Neural crest cell (in vitro differentiated cells): ENCODE data around the gene UCP1. TPM values are rescaled to one million over a fixed set of nuclear protein-coding genes. Genes with fewer than 3 reads are reported as not detected.

Experiments used
- DNase-seq: peaks from one replicate; pipeline ENCODE4 v3.0.0; 2021; ENCODE audit warnings: low read depth, mixed read lengths, low spot score
- H3K27ac Mint-ChIP-seq: one replicate; pipeline ENCODE4 v1.8.0; 2021; ENCODE audit warnings: mild to moderate bottlenecking, mixed read lengths; ENCODE audit not compliant: unreplicated experiment
- H3K27me3 Mint-ChIP-seq: 2 replicates; pipeline ENCODE4 v1.8.0; 2021; ENCODE audit warnings: low read depth, mild to moderate bottlenecking, mixed read lengths
- H3K36me3 Mint-ChIP-seq: 2 replicates; pipeline ENCODE4 v1.8.0; 2021; ENCODE audit warnings: low read depth, mild to moderate bottlenecking, mixed read lengths
- H3K4me1 Mint-ChIP-seq: 2 replicates; pipeline ENCODE4 v1.8.0; 2021; ENCODE audit warnings: mixed read lengths
- H3K4me3 Mint-ChIP-seq: one replicate; pipeline ENCODE4 v1.8.0; 2021; ENCODE audit warnings: mild to moderate bottlenecking, mixed read lengths
- H3K9me3 Mint-ChIP-seq: 2 replicates; pipeline ENCODE4 v1.8.0; 2021; ENCODE audit warnings: mixed read lengths
- total RNA-seq: library from RNA; stranded (reverse); gene quantifications from 2 replicates; pipeline ENCODE4 v1.2.1, GENCODE V29; 2021
- TF ChIP-seq, protein P1 (sequence below): fragments of 200-600 bp; sonication (generic); conservative IDR thresholded peaks from 2 replicates; pipeline ENCODE4 v1.5.0; 2021; ENCODE audit warnings: antibody characterized with exemption, mild to moderate bottlenecking

UCP1 gene
- total RNA-seq, 1 donor from 2014 or later, result not detected

DNA sequence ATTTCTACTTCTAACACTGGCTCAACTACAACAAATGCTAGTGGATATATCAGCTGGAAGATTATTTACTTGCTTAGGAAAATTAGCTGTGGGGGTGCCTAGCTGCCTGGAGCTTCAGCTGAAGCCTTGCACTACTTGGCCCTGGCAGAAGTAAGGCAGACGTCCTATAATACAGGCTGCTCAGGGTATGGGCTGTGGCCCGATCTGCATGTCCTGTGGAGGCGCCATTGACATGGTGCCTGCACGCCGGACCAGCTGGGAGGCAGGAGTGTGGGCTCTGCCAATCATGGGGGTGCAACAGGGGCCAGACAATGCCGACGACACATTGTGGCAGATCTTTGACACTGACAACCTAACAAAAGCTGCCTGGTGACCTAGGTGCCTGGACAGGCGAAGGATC, 31.6 kb upstream of the UCP1 start:
- no peak overlapping the region for H3K27ac Mint-ChIP-seq
- H3K36me3 Mint-ChIP-seq, result no peaks in the 10 kb centered on the region
- H3K27me3 Mint-ChIP-seq, result no peaks in the 10 kb centered on the region
- no peak overlapping the region for H3K4me3 Mint-ChIP-seq
- H3K4me1 Mint-ChIP-seq, result peaks cover 18% of the 10 kb centered on the region
- no peak for DNase-seq
- TF ChIP-seq, protein P1, sequence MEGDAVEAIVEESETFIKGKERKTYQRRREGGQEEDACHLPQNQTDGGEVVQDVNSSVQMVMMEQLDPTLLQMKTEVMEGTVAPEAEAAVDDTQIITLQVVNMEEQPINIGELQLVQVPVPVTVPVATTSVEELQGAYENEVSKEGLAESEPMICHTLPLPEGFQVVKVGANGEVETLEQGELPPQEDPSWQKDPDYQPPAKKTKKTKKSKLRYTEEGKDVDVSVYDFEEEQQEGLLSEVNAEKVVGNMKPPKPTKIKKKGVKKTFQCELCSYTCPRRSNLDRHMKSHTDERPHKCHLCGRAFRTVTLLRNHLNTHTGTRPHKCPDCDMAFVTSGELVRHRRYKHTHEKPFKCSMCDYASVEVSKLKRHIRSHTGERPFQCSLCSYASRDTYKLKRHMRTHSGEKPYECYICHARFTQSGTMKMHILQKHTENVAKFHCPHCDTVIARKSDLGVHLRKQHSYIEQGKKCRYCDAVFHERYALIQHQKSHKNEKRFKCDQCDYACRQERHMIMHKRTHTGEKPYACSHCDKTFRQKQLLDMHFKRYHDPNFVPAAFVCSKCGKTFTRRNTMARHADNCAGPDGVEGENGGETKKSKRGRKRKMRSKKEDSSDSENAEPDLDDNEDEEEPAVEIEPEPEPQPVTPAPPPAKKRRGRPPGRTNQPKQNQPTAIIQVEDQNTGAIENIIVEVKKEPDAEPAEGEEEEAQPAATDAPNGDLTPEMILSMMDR, result no peak
- H3K9me3 Mint-ChIP-seq, result no peaks in the 10 kb centered on the region

GRCh38 chr4:140595065-140595464, 26.3 kb upstream of the UCP1 start:
- TF ChIP-seq, protein P1, result no peak
- DNase-seq, result no peak
- Mint-ChIP-seq H3K36me3 (peaks cover 3% of the 10 kb centered on the region), H3K27me3 (no peaks in the 10 kb centered on the region), H3K4me1 (no peaks in the 10 kb centered on the region), H3K4me3 (no peak overlapping the region), H3K9me3 (peaks cover 9% of the 10 kb centered on the region), H3K27ac (no peak overlapping the region)

DNA sequence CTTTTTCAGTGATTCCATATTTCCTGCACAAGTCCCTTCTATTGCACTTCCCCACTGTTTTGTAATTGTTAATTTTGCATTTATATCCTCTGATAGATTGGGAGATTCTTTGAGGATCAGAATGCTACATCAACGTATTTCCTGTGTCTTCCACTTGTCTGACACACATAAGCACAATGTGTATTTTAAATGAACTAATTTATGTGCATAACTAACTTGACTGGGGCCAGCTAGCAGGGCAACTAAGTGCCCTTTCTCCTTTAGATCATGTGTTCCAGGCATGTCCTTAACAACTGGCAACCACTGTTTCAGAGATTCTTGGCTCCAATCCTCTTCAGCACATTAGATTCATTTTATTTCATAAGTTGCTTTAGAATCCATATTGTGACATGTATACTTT, 15.7 kb upstream of the UCP1 start:
- Mint-ChIP-seq H3K4me1 (peaks cover 7% of the 10 kb centered on the region), H3K4me3 (no peak overlapping the region), H3K9me3 (no peaks in the 10 kb centered on the region), H3K27me3 (peaks cover 4% of the 10 kb centered on the region), H3K36me3 (no peaks in the 10 kb centered on the region), H3K27ac (no peak overlapping the region)
- DNase-seq, result no peak
- TF ChIP-seq, protein P1, result no peak

DNA sequence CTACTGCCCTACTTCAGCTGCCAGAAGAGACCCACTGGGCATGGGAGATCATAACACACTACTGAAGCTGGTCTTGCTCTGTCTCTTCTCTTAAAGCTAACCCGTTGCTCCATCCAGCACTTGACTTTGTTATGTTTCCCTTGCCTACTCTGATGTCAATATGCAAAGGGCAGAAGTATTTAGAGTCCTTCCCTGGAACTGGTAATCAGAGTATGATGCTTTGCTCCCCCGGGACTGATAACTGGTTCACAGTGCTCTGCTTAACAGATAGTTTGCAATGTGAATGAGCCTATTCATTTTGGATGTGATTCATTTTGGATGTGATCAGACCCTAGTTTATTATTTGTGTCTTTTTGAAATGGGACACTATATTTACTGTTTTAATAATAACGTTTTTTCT, 12.3 kb upstream of the UCP1 start:
- H3K9me3 Mint-ChIP-seq, result no peaks in the 10 kb centered on the region
- H3K4me3 Mint-ChIP-seq, result no peak overlapping the region
- no peaks in the 10 kb centered on the region for H3K36me3 Mint-ChIP-seq
- peaks cover 7% of the 10 kb centered on the region for H3K4me1 Mint-ChIP-seq
- DNase-seq, result no peak
- peaks cover 10% of the 10 kb centered on the region for H3K27me3 Mint-ChIP-seq
- TF ChIP-seq, protein P1, result no peak
- no peak overlapping the region for H3K27ac Mint-ChIP-seq

DNA sequence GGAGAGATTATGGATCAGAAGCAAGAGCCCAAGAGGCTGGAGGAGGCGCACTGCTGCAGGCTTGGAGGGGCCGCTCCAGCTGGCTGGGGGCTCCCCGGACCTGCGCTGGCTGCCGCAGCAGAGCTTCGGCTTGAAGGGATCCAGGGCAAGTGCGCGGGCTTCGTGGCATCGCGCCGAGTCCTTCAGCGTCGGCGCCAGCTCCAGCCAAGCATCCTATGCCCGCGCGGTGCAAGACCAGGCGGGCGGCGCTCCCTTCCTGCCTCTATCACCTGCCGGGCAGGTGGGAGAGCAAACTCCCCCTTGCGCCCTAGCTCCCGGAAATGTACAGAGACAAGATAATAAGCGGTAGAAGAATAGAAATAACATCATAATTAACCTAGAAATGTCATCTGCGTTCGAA, 10.5 kb upstream of the UCP1 start:
- Mint-ChIP-seq H3K4me1 (peaks cover 4% of the 10 kb centered on the region), H3K27me3 (peaks cover 10% of the 10 kb centered on the region), H3K4me3 (no peak overlapping the region), H3K9me3 (no peaks in the 10 kb centered on the region), H3K36me3 (no peaks in the 10 kb centered on the region), H3K27ac (no peak overlapping the region)
- TF ChIP-seq, protein P1, result no peak
- no peak for DNase-seq

DNA sequence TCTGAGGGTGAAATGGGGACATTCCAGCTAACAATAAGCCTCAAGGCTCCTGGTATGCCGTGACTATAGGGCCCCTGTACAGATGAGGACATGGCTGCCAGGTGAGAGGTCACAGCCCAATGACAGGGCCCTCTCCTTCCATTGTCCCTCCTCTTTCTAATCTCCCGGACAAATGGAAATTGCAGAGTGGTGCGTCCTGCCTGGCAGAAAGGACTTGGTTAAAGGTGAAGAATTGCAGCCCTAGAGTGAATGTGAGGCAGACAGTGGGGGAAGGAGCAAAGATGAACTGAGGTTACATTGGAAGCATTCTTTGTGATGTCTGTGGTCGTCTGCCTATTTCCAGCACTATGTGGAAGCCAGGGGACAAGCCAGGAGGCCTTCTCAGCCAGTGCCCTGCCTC, 6.7 kb upstream of the UCP1 start:
- TF ChIP-seq, protein P1, result no peak
- H3K27ac Mint-ChIP-seq, result no peak overlapping the region
- H3K9me3 Mint-ChIP-seq, result peaks cover 2% of the 10 kb centered on the region
- H3K4me1 Mint-ChIP-seq, result no peaks in the 10 kb centered on the region
- H3K27me3 Mint-ChIP-seq, result peaks cover 29% of the 10 kb centered on the region
- no peak overlapping the region for H3K4me3 Mint-ChIP-seq
- peaks cover 2% of the 10 kb centered on the region for H3K36me3 Mint-ChIP-seq
- no peak for DNase-seq
